ENCODE data around the gene MARF1. TPM values are rescaled to one million over a fixed set of nuclear protein-coding genes. Genes with fewer than 3 reads are reported as not detected.
"Not testable (repeated sequence)": the region's sequence is repeated elsewhere in the genome, so short reads cannot be mapped to it uniquely, and the experiment has no call there.

Gene MARF1
- total RNA-seq, 2 experiments from 2014 or later, result 156 to 157 TPM

DNA sequence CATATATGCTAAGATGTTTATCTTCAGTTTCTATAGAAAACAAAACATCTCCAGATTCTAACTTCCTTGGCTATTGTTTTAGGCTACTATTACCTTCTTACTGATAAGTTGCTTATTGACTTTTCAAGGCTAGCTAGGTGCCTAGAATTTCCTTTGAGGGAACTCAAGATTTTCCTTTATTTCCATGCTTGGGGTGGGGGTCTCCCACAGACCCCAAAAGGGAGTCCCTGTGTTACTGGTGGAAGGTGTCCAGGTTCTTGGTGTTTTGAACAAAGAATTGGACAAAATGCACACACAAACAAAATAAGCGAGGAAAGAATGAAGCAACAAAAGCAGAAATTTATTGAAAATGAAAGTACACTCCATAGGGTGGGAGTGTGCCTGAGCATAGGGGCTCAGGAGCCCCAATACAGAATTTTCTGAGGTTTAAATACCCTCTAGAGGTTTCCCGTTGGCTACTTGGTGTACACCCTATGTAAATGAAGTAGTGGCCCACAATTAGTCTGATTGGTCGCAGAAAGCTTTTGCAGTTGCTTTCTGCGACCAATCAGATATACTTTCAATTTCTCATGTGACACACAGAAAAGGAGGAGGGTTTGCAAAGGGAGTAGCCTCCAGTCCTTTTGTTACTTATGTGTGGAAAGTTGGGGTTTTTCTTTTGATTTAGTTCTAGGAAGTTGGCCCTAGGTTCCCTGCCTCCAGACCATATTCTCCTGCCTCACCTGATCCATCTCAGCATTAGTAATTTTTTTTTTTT, 67.5 kb downstream of the MARF1 start:
- ChIA-PET CTCF (no interaction called here), POLR2A (no interaction called here)
- Histone ChIP-seq H3K4me1 (ENCODE audit: insufficient read depth, low read length) (no peaks in the 10 kb centered on the region), H3K9me3 (ENCODE audit: control insufficient read depth in 1 of 2, insufficient read depth in 1 of 2, low read length in 2 of 2) (no peaks in the 10 kb centered on the region), H3K36me3 (ENCODE audit: insufficient read depth, low read length) (no peaks in the 10 kb centered on the region), H3K4me3 (ENCODE audit: low read length) (no peak overlapping the region), H3K27ac (ENCODE audit: low read depth in 1 of 2, low read length in 2 of 2) (no peak overlapping the region), H3K27me3 (ENCODE audit: control insufficient read depth in 1 of 2, insufficient read depth in 2 of 2, low read length in 2 of 2) (no peaks in the 10 kb centered on the region)
- Mint-ChIP-seq H3K4me3 (no peak overlapping the region), H3K9me3 (no peaks in the 10 kb centered on the region), H3K36me3 (ENCODE audit: low read depth) (no peaks in the 10 kb centered on the region), H3K4me1 (ENCODE audit: low read depth) (no peaks in the 10 kb centered on the region), H3K27me3 (no peaks in the 10 kb centered on the region), H3K27ac (no peak overlapping the region)
- intact Hi-C loops (cut with DNase I, micrococcal nuclease), result no loop called here
- no peak for DNase-seq
- TF ChIP-seq, protein P1, sequence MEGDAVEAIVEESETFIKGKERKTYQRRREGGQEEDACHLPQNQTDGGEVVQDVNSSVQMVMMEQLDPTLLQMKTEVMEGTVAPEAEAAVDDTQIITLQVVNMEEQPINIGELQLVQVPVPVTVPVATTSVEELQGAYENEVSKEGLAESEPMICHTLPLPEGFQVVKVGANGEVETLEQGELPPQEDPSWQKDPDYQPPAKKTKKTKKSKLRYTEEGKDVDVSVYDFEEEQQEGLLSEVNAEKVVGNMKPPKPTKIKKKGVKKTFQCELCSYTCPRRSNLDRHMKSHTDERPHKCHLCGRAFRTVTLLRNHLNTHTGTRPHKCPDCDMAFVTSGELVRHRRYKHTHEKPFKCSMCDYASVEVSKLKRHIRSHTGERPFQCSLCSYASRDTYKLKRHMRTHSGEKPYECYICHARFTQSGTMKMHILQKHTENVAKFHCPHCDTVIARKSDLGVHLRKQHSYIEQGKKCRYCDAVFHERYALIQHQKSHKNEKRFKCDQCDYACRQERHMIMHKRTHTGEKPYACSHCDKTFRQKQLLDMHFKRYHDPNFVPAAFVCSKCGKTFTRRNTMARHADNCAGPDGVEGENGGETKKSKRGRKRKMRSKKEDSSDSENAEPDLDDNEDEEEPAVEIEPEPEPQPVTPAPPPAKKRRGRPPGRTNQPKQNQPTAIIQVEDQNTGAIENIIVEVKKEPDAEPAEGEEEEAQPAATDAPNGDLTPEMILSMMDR (IDR thresholded peaks at IDR 0.05), result no peak
- ATAC-seq (ENCODE audit: poor library complexity), result no peak

DNA sequence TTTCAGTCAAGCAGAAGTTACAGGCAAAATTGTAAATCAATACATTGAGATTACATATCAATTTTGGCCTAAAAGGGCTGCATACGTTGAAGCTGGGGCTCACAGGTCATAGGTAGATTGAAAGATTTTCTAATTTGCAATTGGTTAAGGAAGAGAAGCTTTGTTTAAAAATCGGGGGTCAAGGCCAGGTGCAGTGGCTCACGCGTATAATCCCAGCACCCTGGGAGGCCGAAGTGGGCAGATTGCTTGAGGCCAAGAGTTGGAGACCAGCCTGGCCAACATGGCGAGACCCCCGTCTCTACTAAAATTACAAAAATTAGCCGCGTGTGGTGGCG, 68.4 kb downstream of the MARF1 start:
- Histone ChIP-seq H3K27ac (ENCODE audit: low read depth in 1 of 2, low read length in 2 of 2) (no peak overlapping the region), H3K4me1 (ENCODE audit: insufficient read depth, low read length) (no peaks in the 10 kb centered on the region), H3K27me3 (ENCODE audit: control insufficient read depth in 1 of 2, insufficient read depth in 2 of 2, low read length in 2 of 2) (no peaks in the 10 kb centered on the region), H3K9me3 (ENCODE audit: control insufficient read depth in 1 of 2, insufficient read depth in 1 of 2, low read length in 2 of 2) (no peaks in the 10 kb centered on the region), H3K4me3 (ENCODE audit: low read length) (no peak overlapping the region), H3K36me3 (ENCODE audit: insufficient read depth, low read length) (no peaks in the 10 kb centered on the region)
- TF ChIP-seq, protein P1 (IDR thresholded peaks at IDR 0.05), result no peak
- Mint-ChIP-seq H3K4me1 (ENCODE audit: low read depth) (no peaks in the 10 kb centered on the region), H3K4me3 (no peak overlapping the region), H3K9me3 (no peaks in the 10 kb centered on the region), H3K27me3 (no peaks in the 10 kb centered on the region), H3K36me3 (ENCODE audit: low read depth) (no peaks in the 10 kb centered on the region), H3K27ac (no peak overlapping the region)
- ATAC-seq (ENCODE audit: poor library complexity), result no peak
- DNase-seq, result no peak
- POLR2A ChIA-PET, result no interaction called here
- CTCF ChIA-PET, result interaction anchor here (0.7 kb wide), 1 partner anchor 70 kb away, joined by 3 read pairs; no protein-coding TSS in a partner anchor
- intact Hi-C loops (cut with DNase I, micrococcal nuclease), result no loop called here

- intact Hi-C loops (cut with DNase I, micrococcal nuclease), result not testable (repeated sequence)
Observed at GRCh38 chr16:15573896-15574613, 68.9 kb downstream of the MARF1 start.

More at GRCh38 chr16:15573896-15574613, 68.9 kb downstream of the MARF1 start:
- H3K4me3 Mint-ChIP-seq; DNase-seq; H3K9me3 ChIP-seq (ENCODE audit: control insufficient read depth in 1 of 2, insufficient read depth in 1 of 2, low read length in 2 of 2); H3K27ac ChIP-seq (ENCODE audit: low read depth in 1 of 2, low read length in 2 of 2); H3K27ac Mint-ChIP-seq; H3K27me3 ChIP-seq (ENCODE audit: control insufficient read depth in 1 of 2, insufficient read depth in 2 of 2, low read length in 2 of 2); ATAC-seq (ENCODE audit: poor library complexity); H3K36me3 ChIP-seq (ENCODE audit: insufficient read depth, low read length); H3K36me3 Mint-ChIP-seq (ENCODE audit: low read depth); H3K9me3 Mint-ChIP-seq; H3K27me3 Mint-ChIP-seq; H3K4me3 ChIP-seq (ENCODE audit: low read length); H3K4me1 ChIP-seq (ENCODE audit: insufficient read depth, low read length); POLR2A ChIA-PET; H3K4me1 Mint-ChIP-seq (ENCODE audit: low read depth): not testable (repeated sequence)
- CTCF ChIA-PET, result interaction anchor here (0.7 kb wide), 1 partner anchor 71 kb away, joined by 3 read pairs; no protein-coding TSS in a partner anchor
